H9 (cell line): ENCODE results near the gene ATP10B. TPM values are rescaled to one million over a fixed set of nuclear protein-coding genes. Genes with fewer than 3 reads are reported as not detected.

ENCODE experiments used
- DNase-seq: peaks from one replicate; pipeline ENCODE4 v3.0.0-alpha.2; 2017
- H2AFZ ChIP-seq: one replicate; pipeline ENCODE4 v1.6.1; 2013; ENCODE audit warnings: mild to moderate bottlenecking, low read length, control low read depth, moderate library complexity
- H2AK5ac ChIP-seq: 2 replicates; pipeline ENCODE4 v1.6.1; 2013; ENCODE audit warnings: low read length, control low read depth, mixed read lengths; ENCODE audit not compliant: insufficient read length
- H2BK120ac ChIP-seq: one replicate; pipeline ENCODE4 v1.6.1; 2013; ENCODE audit warnings: low read depth, mild to moderate bottlenecking, low read length, control low read depth, inconsistent platforms; ENCODE audit not compliant: poor library complexity, severe bottlenecking
- H2BK12ac ChIP-seq: 2 replicates; pipeline ENCODE4 v1.6.1; 2013; ENCODE audit warnings: low read length, control low read depth, mixed read lengths, low read depth; ENCODE audit not compliant: insufficient read length
- H2BK15ac ChIP-seq: 2 replicates; pipeline ENCODE4 v1.6.1; 2013; ENCODE audit warnings: low read depth, low read length, control low read depth
- H2BK20ac ChIP-seq: one replicate; pipeline ENCODE4 v1.6.1; 2013; ENCODE audit warnings: low read depth, mild to moderate bottlenecking, low read length, control low read depth, inconsistent platforms; ENCODE audit not compliant: poor library complexity, severe bottlenecking
- H2BK5ac ChIP-seq: 2 replicates; pipeline ENCODE4 v1.6.1; 2013; ENCODE audit warnings: low read length, control low read depth, mixed read lengths; ENCODE audit not compliant: insufficient read length
- H3K14ac ChIP-seq: 2 replicates; pipeline ENCODE4 v1.6.1; 2013; ENCODE audit warnings: low read length, control low read depth; ENCODE audit not compliant: insufficient read depth
- H3K18ac ChIP-seq: 2 replicates; pipeline ENCODE4 v1.6.1; 2013; ENCODE audit warnings: low read depth, mild to moderate bottlenecking, mixed read lengths, low read length, control low read depth; ENCODE audit not compliant: insufficient read length
- H3K23ac ChIP-seq: 2 replicates; pipeline ENCODE4 v1.6.1; 2013; ENCODE audit warnings: low read length, control low read depth, mixed read lengths, low read depth; ENCODE audit not compliant: insufficient read length
- H3K23me2 ChIP-seq: 2 replicates; pipeline ENCODE4 v1.6.1; 2013; ENCODE audit warnings: low read depth, mild to moderate bottlenecking, mixed read lengths, low read length, control low read depth; ENCODE audit not compliant: insufficient read length, poor library complexity, severe bottlenecking
- H3K27ac ChIP-seq: 2 replicates; pipeline ENCODE4 v1.5.1; 2013; ENCODE audit warnings: low read length, control low read depth, mixed read lengths, low read depth; ENCODE audit not compliant: insufficient read length
- H3K27me3 ChIP-seq: 2 replicates; pipeline ENCODE4 v1.6.1; 2013; ENCODE audit warnings: low read length, control low read depth, inconsistent platforms; ENCODE audit not compliant: insufficient read depth
- H3K4ac ChIP-seq: 2 replicates; pipeline ENCODE4 v1.6.1; 2013; ENCODE audit warnings: low read depth, mild to moderate bottlenecking, control low read depth, inconsistent platforms, low read length, moderate library complexity
- H3K4me1 ChIP-seq: 2 replicates; pipeline ENCODE4 v1.6.1; 2013; ENCODE audit warnings: low read length, control low read depth, inconsistent platforms; ENCODE audit not compliant: insufficient read depth
- H3K4me2 ChIP-seq: 2 replicates; pipeline ENCODE4 v1.6.1; 2013; ENCODE audit warnings: low read length, control low read depth, mixed read lengths; ENCODE audit not compliant: insufficient read length, insufficient read depth
- H3K56ac ChIP-seq: 2 replicates; pipeline ENCODE4 v1.6.1; 2013; ENCODE audit warnings: low read depth, mild to moderate bottlenecking, mixed read lengths, low read length, control low read depth; ENCODE audit not compliant: insufficient read length
- H3K79me1 ChIP-seq: 2 replicates; pipeline ENCODE4 v1.6.1; 2013; ENCODE audit warnings: low read depth, mild to moderate bottlenecking, moderate library complexity, low read length, control low read depth, inconsistent platforms; ENCODE audit not compliant: insufficient read depth, poor library complexity, severe bottlenecking
- H3K79me2 ChIP-seq: 2 replicates; pipeline ENCODE4 v1.6.1; 2013; ENCODE audit warnings: low read length, control low read depth, inconsistent platforms; ENCODE audit not compliant: insufficient read depth
- H3K9ac ChIP-seq: 2 replicates; pipeline ENCODE4 v1.6.1; 2013; ENCODE audit warnings: low read length, control low read depth, mixed read lengths; ENCODE audit not compliant: insufficient read length; ENCODE audit errors: extremely low read depth
- H3K9me3 ChIP-seq: one replicate; pipeline ENCODE4 v1.6.1; 2013; ENCODE audit warnings: low read depth, low read length, inconsistent platforms; ENCODE audit not compliant: control insufficient read depth
- H3T11ph ChIP-seq: one replicate; pipeline ENCODE4 v1.6.1; 2013; ENCODE audit warnings: mild to moderate bottlenecking, low read length, control low read depth, inconsistent platforms
- H4K20me1 ChIP-seq: one replicate; pipeline ENCODE4 v1.6.1; 2013; ENCODE audit not compliant: control insufficient read depth, insufficient read length, insufficient read depth
- H4K5ac ChIP-seq: 2 replicates; pipeline ENCODE4 v1.6.1; 2013; ENCODE audit warnings: low read depth, mild to moderate bottlenecking, mixed read lengths, low read length, control low read depth; ENCODE audit not compliant: insufficient read length
- H4K8ac ChIP-seq: replicated peaks from 2 replicates; pipeline ENCODE4 v1.6.1; 2013; ENCODE audit warnings: low read length, control low read depth, mixed read lengths, low read depth; ENCODE audit not compliant: insufficient read length
- H4K91ac ChIP-seq: 2 replicates; pipeline ENCODE4 v1.6.1; 2013; ENCODE audit warnings: low read depth, mild to moderate bottlenecking, moderate library complexity, mixed read lengths, low read length, control low read depth; ENCODE audit not compliant: insufficient read length
- H3K27ac Mint-ChIP-seq, 3 experiments: 2 replicates in 2 of 3; 3 replicates in 1 of 3; pipeline ENCODE4 v1.8.0; 2020 to 2021; ENCODE audit warnings: mixed read lengths in 3 of 3, mild to moderate bottlenecking in 1 of 3, moderate library complexity in 1 of 3
- H3K27me3 Mint-ChIP-seq: 2 replicates; pipeline ENCODE4 v1.8.0; 2021; ENCODE audit warnings: low read depth, mild to moderate bottlenecking, moderate library complexity, mixed read lengths
- H3K36me3 Mint-ChIP-seq, 3 experiments: 2 replicates in 2 of 3; 3 replicates in 1 of 3; pipeline ENCODE4 v1.8.0; 2020 to 2021; ENCODE audit warnings: low read depth in 3 of 3, mixed read lengths in 3 of 3; ENCODE audit not compliant: insufficient read depth in 1 of 3
- H3K4me1 Mint-ChIP-seq, 2 experiments: 2 replicates each; pipeline ENCODE4 v1.8.0; 2020; ENCODE audit warnings: mixed read lengths in 2 of 2
- H3K4me3 Mint-ChIP-seq, 2 experiments: 2 replicates in 1 of 2; 3 replicates in 1 of 2; pipeline ENCODE4 v1.8.0; 2020 to 2021; ENCODE audit warnings: mild to moderate bottlenecking in 2 of 2, mixed read lengths in 2 of 2, moderate library complexity in 1 of 2
- H3K9me3 Mint-ChIP-seq, 2 experiments: 2 replicates in 1 of 2; 3 replicates in 1 of 2; pipeline ENCODE4 v1.8.0; 2020; ENCODE audit warnings: mild to moderate bottlenecking in 2 of 2, mixed read lengths in 2 of 2, moderate library complexity in 1 of 2
- WGBS: extraction: QIAGEN DNeasy Blood & Tissue Kit; methylation state at CpG from one replicate; pipeline ENCODE4 v1.1.7; 2013; ENCODE audit warnings: missing lambda C conversion rate, low lambda C conversion rate, mixed read lengths; ENCODE audit not compliant: insufficient read length; ENCODE audit errors: extremely low coverage; 5-methylcytosine and 5-hydroxymethylcytosine counted together
- total RNA-seq: library from RNA; stranded (reverse); gene quantifications from 2 replicates; pipeline ENCODE4 v1.2.1, GENCODE V29; 2021
- TF ChIP-seq, protein P1 (sequence below): fragments of 200-600 bp; sonication (generic); conservative IDR thresholded peaks from 3 replicates; pipeline ENCODE4 v1.8.0; 2021; ENCODE audit warnings: antibody characterized with exemption, mild to moderate bottlenecking

Gene ATP10B
- total RNA-seq, 1 experiment from 2014 or later, result 0.42 TPM

GRCh38 chr5:160693831-160694465 is 158.1 kb downstream of the ATP10B start:
- Mint-ChIP-seq H3K36me3 (no peaks in the 10 kb centered on the region), H3K9me3 (peaks cover 0 to 2% of the 10 kb centered on the region in 2 experiments; a peak in 2 of 5 replicates), H3K27me3 (no peaks in the 10 kb centered on the region; the same call in 1 of the 2 replicates), H3K27ac (peak overlapping the region in 1 of 3 experiments; percentile 10; a peak in 1 of 7 replicates), H3K4me1 (peaks cover 3 to 4% of the 10 kb centered on the region in 2 experiments; a peak in 3 of 4 replicates), H3K4me3 (no peak overlapping the region)
- Histone ChIP-seq H3K79me1 (no peaks in the 10 kb centered on the region), H4K5ac (no peak overlapping the region), H3K4me1 (no peaks in the 10 kb centered on the region), H3K27ac (no peak overlapping the region), H3K4ac (no peak overlapping the region), H3K23ac (no peak overlapping the region), H2BK120ac (no peak overlapping the region), H3K27me3 (no peaks in the 10 kb centered on the region), H3K23me2 (no peaks in the 10 kb centered on the region), H2AK5ac (no peak overlapping the region), H2AFZ (no peak overlapping the region), H3K9ac (no peak overlapping the region), H3T11ph (no peak overlapping the region), H2BK15ac (no peak overlapping the region), H4K91ac (no peak overlapping the region), H3K9me3 (no peaks in the 10 kb centered on the region), H3K14ac (no peak overlapping the region; the same call in 1 of the 2 replicates), H4K20me1 (no peaks in the 10 kb centered on the region), H3K18ac (no peak overlapping the region), H3K4me2 (no peak overlapping the region), H3K79me2 (no peaks in the 10 kb centered on the region), H2BK5ac (no peak overlapping the region), H2BK12ac (no peak overlapping the region), H4K8ac (no peak overlapping the region), H2BK20ac (no peak overlapping the region), H3K56ac (no peak overlapping the region)
- DNase-seq, result no peak
- TF ChIP-seq, protein P1, sequence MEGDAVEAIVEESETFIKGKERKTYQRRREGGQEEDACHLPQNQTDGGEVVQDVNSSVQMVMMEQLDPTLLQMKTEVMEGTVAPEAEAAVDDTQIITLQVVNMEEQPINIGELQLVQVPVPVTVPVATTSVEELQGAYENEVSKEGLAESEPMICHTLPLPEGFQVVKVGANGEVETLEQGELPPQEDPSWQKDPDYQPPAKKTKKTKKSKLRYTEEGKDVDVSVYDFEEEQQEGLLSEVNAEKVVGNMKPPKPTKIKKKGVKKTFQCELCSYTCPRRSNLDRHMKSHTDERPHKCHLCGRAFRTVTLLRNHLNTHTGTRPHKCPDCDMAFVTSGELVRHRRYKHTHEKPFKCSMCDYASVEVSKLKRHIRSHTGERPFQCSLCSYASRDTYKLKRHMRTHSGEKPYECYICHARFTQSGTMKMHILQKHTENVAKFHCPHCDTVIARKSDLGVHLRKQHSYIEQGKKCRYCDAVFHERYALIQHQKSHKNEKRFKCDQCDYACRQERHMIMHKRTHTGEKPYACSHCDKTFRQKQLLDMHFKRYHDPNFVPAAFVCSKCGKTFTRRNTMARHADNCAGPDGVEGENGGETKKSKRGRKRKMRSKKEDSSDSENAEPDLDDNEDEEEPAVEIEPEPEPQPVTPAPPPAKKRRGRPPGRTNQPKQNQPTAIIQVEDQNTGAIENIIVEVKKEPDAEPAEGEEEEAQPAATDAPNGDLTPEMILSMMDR, result no peak
- WGBS, result no CpG with 5 or more reads among the region's 7 CpGs
